OCI-LY1 (cell line): Measurements from ENCODE around the gene PHLDA2.

Experiments
- H2AFZ ChIP-seq: fragments of 200-600 bp; sonication (generic), shearing (Covaris generic); 2 replicates; pipeline ENCODE4 v1.6.0; 2014; ENCODE audit warnings: antibody characterized with exemption, mild to moderate bottlenecking, low read length
- H3F3A ChIP-seq: fragments of 200-600 bp; sonication (generic), shearing (Covaris generic); 2 replicates; pipeline ENCODE4 v1.6.0; 2014; ENCODE audit warnings: mild to moderate bottlenecking, antibody characterized with exemption, low read length, moderate library complexity; ENCODE audit not compliant: insufficient read depth
- H3K27ac ChIP-seq: fragments of 200-600 bp; sonication (generic); 2 replicates; pipeline ENCODE4 v1.5.1; 2014; ENCODE audit warnings: low read length, mixed run types, mild to moderate bottlenecking, low read depth; ENCODE audit not compliant: poor library complexity, severe bottlenecking
- H3K27me3 ChIP-seq: fragments of 200-600 bp; sonication (generic); 2 replicates; pipeline ENCODE4 v1.6.0; 2014; ENCODE audit warnings: antibody characterized with exemption, mild to moderate bottlenecking, low read length, moderate library complexity; ENCODE audit not compliant: insufficient read depth
- H3K36me3 ChIP-seq: fragments of 200-600 bp; sonication (generic); 2 replicates; pipeline ENCODE4 v1.6.1; 2014; ENCODE audit warnings: mild to moderate bottlenecking, antibody characterized with exemption, low read length, moderate library complexity, mixed read lengths; ENCODE audit not compliant: insufficient read depth
- H3K4me1 ChIP-seq: fragments of 200-600 bp; sonication (generic); 2 replicates; pipeline ENCODE4 v1.5.1; 2014; ENCODE audit warnings: mild to moderate bottlenecking, low read length, moderate library complexity; ENCODE audit not compliant: insufficient read depth, severe bottlenecking
- H3K4me2 ChIP-seq: fragments of 200-600 bp; sonication (generic), shearing (Covaris generic); 2 replicates; pipeline ENCODE4 v1.6.1; 2014; ENCODE audit warnings: low read length
- H3K4me3 ChIP-seq: fragments of 200-600 bp; sonication (generic); 2 replicates; pipeline ENCODE4 v1.5.1; 2014; ENCODE audit warnings: low read length, low read depth, mild to moderate bottlenecking, mixed read lengths; ENCODE audit not compliant: poor library complexity, severe bottlenecking
- H3K79me2 ChIP-seq: fragments of 200-600 bp; shearing (Covaris generic); 2 replicates; pipeline ENCODE4 v1.6.1; 2016; ENCODE audit warnings: mixed run types, low read length, mixed read lengths; ENCODE audit not compliant: insufficient read depth
- H3K9ac ChIP-seq: fragments of 200-600 bp; sonication (generic), shearing (Covaris generic); 2 replicates; pipeline ENCODE4 v1.6.1; 2014; ENCODE audit warnings: mild to moderate bottlenecking, low read length, mixed read lengths
- H3K9me2 ChIP-seq: fragments of 200-600 bp; sonication (generic), shearing (Covaris generic); 2 replicates; pipeline ENCODE4 v1.6.1; 2014; ENCODE audit warnings: low read depth, mild to moderate bottlenecking, low read length, mixed read lengths
- H3K9me3 ChIP-seq: fragments of 200-600 bp; shearing (Covaris generic); 2 replicates; pipeline ENCODE4 v1.6.1; 2014; ENCODE audit warnings: low read length, mixed read lengths
- H4K20me1 ChIP-seq: fragments of 200-600 bp; sonication (generic), shearing (Covaris generic); 2 replicates; pipeline ENCODE4 v1.6.0; 2016; ENCODE audit warnings: mild to moderate bottlenecking, low read length; ENCODE audit not compliant: insufficient read depth
- CTCF ChIP-seq: fragments of 200-600 bp; sonication (generic), shearing (Covaris generic); IDR thresholded peaks from 2 replicates; pipeline ENCODE4 v1.5.1; 2017; ENCODE audit warnings: mild to moderate bottlenecking, antibody characterized with exemption, low read length, moderate library complexity, mixed read lengths
- EZH2 ChIP-seq: fragments of 200-600 bp; sonication (generic), shearing (Covaris generic); IDR thresholded peaks from 2 replicates; pipeline ENCODE4 v1.8.0; 2017; ENCODE audit warnings: borderline replicate concordance, mixed run types, mild to moderate bottlenecking, antibody characterized with exemption, low read length, moderate library complexity, mixed read lengths

Gene PHLDA2

GRCh38 chr11:2901854-2902783 is 27.1 kb downstream of the PHLDA2 start:
- TF ChIP-seq CTCF: no peak
- TF ChIP-seq EZH2: no peak
- no peaks in the 10 kb centered on the region for H3F3A ChIP-seq
- H3K4me2 ChIP-seq: peak overlapping the region; percentile 82
- H3K4me3 ChIP-seq: peak overlapping the region; percentile 71
- no peaks in the 10 kb centered on the region for H4K20me1 ChIP-seq
- H3K27me3 ChIP-seq: peaks cover 9% of the 10 kb centered on the region; the same call in 1 of the 2 replicates
- no peaks in the 10 kb centered on the region for H3K36me3 ChIP-seq
- no peak overlapping the region for H2AFZ ChIP-seq
- H3K9ac ChIP-seq: peak overlapping the region; percentile 69
- no peaks in the 10 kb centered on the region for H3K9me3 ChIP-seq
- no peaks in the 10 kb centered on the region for H3K79me2 ChIP-seq
- H3K9me2 ChIP-seq: no peaks in the 10 kb centered on the region
- no peak overlapping the region for H3K27ac ChIP-seq
- peaks cover 16% of the 10 kb centered on the region for H3K4me1 ChIP-seq

GRCh38 chr11:2901196-2901796 is 27.9 kb downstream of the PHLDA2 start:
- no peak overlapping the region for H3K27ac ChIP-seq
- no peaks in the 10 kb centered on the region for H4K20me1 ChIP-seq
- no peaks in the 10 kb centered on the region for H3K9me3 ChIP-seq
- H3K4me3 ChIP-seq: peak overlapping the region; percentile 71
- H3K79me2 ChIP-seq: no peaks in the 10 kb centered on the region
- H3K9me2 ChIP-seq: no peaks in the 10 kb centered on the region
- H3K36me3 ChIP-seq: no peaks in the 10 kb centered on the region
- H3K9ac ChIP-seq: peak overlapping the region; percentile 46; the same call in 1 of the 2 replicates
- H3K4me1 ChIP-seq: peaks cover 16% of the 10 kb centered on the region
- no peak overlapping the region for H2AFZ ChIP-seq
- H3F3A ChIP-seq: no peaks in the 10 kb centered on the region
- peak overlapping the region; percentile 82 for H3K4me2 ChIP-seq
- no peak for TF ChIP-seq EZH2
- no peak for TF ChIP-seq CTCF
- H3K27me3 ChIP-seq: peaks cover 9% of the 10 kb centered on the region; the same call in 1 of the 2 replicates

- no peaks in the 10 kb centered on the region for H3F3A ChIP-seq
- no peaks in the 10 kb centered on the region for H3K9me2 ChIP-seq
- H4K20me1 ChIP-seq: no peaks in the 10 kb centered on the region
- H3K4me2 ChIP-seq: no peak overlapping the region
- H3K9ac ChIP-seq: no peak overlapping the region
- no peaks in the 10 kb centered on the region for H3K36me3 ChIP-seq
- no peaks in the 10 kb centered on the region for H3K9me3 ChIP-seq
- H2AFZ ChIP-seq: no peak overlapping the region
- peaks cover 16% of the 10 kb centered on the region for H3K4me1 ChIP-seq
- no peak overlapping the region for H3K27ac ChIP-seq
- no peak overlapping the region for H3K4me3 ChIP-seq
- TF ChIP-seq CTCF (no peak), EZH2 (no peak)
- peaks cover 6% of the 10 kb centered on the region; the same call in 1 of the 2 replicates for H3K27me3 ChIP-seq
- no peaks in the 10 kb centered on the region for H3K79me2 ChIP-seq
Observed at GRCh38 chr11:2899080-2899783, 30.0 kb downstream of the PHLDA2 start.
